Smooth muscle cell (in vitro differentiated cells): ENCODE measurements around the gene MAN1A1. TPM values are rescaled to one million over a fixed set of nuclear protein-coding genes. Genes with fewer than 3 reads are reported as not detected.

Source experiments
- DNase-seq: peaks from one replicate; lab custom pipeline; 2025; ENCODE audit not compliant: unreplicated experiment; lab: John Stamatoyannopoulos, UW
- H2AFZ ChIP-seq: fragments of 200-600 bp; sonication (generic); 2 replicates; pipeline ENCODE4 v1.6.0; 2016; ENCODE audit warnings: antibody characterized with exemption, low read depth, mild to moderate bottlenecking
- H3F3A ChIP-seq: fragments of 200-600 bp; sonication (generic); 2 replicates; pipeline ENCODE4 v1.6.0; 2017; ENCODE audit warnings: antibody characterized with exemption, low read depth
- H3K27ac ChIP-seq: fragments of 200-600 bp; sonication (generic); 2 replicates; pipeline ENCODE4 v1.5.1; 2016; ENCODE audit warnings: low read depth, mild to moderate bottlenecking
- H3K27me3 ChIP-seq: fragments of 200-600 bp; sonication (generic); 2 replicates; pipeline ENCODE4 v1.6.1; 2016; ENCODE audit warnings: low read depth, mild to moderate bottlenecking
- H3K36me3 ChIP-seq: fragments of 200-600 bp; sonication (generic); 2 replicates; pipeline ENCODE4 v1.5.1; 2016; ENCODE audit warnings: low read depth
- H3K4me1 ChIP-seq: fragments of 200-600 bp; sonication (generic); 2 replicates; pipeline ENCODE4 v1.5.1; 2016; ENCODE audit warnings: low read depth
- H3K4me2 ChIP-seq: fragments of 200-600 bp; sonication (generic); 2 replicates; pipeline ENCODE4 v1.6.0; 2016; ENCODE audit warnings: mild to moderate bottlenecking
- H3K4me3 ChIP-seq: fragments of 200-600 bp; sonication (generic); 2 replicates; pipeline ENCODE4 v1.5.1; 2016; ENCODE audit warnings: mild to moderate bottlenecking
- H3K79me2 ChIP-seq: fragments of 200-600 bp; sonication (generic); 2 replicates; pipeline ENCODE4 v1.6.0; 2016; ENCODE audit warnings: low read depth, mild to moderate bottlenecking
- H3K9ac ChIP-seq: fragments of 200-600 bp; sonication (generic); 2 replicates; pipeline ENCODE4 v1.6.0; 2016; ENCODE audit warnings: low read depth
- H3K9me3 ChIP-seq: fragments of 200-600 bp; sonication (generic); replicated peaks from 2 replicates; pipeline ENCODE4 v1.5.1; 2016; ENCODE audit warnings: low read depth
- H4K20me1 ChIP-seq: fragments of 200-600 bp; sonication (generic); 2 replicates; pipeline ENCODE4 v1.6.0; 2016; ENCODE audit warnings: low read depth
- CTCF ChIP-seq: fragments of 200-600 bp; sonication (generic); IDR thresholded peaks from 2 replicates; pipeline ENCODE4 v1.5.1; 2017; ENCODE audit warnings: borderline replicate concordance, mild to moderate bottlenecking, antibody characterized with exemption; ENCODE audit not compliant: insufficient read depth, poor library complexity, severe bottlenecking
- WGBS: methylation state at CpG from one replicate; pipeline ENCODE4 v1.1.7; 2016; ENCODE audit warnings: low lambda C conversion rate; 5-methylcytosine and 5-hydroxymethylcytosine counted together
- polyA plus RNA-seq: library from polyadenylated mRNA; unstranded; fragments of >200 nt; fragmentation: Nextera tagmentation; extraction: Ambion mirVana; gene quantifications from 2 replicates; pipeline ENCODE4 v1.2.1, GENCODE V29; 2016
- total RNA-seq: library from RNA; depleted of rRNA; stranded (reverse); fragments of >200 nt; gene quantifications from 2 replicates; pipeline ENCODE4 v1.2.3, GENCODE V29; 2014

MAN1A1 gene
- total and polyA plus RNA-seq, 2 experiments from 2014 or later: 57.1 to 127 TPM

GRCh38 chr6:119148825-119149525 is 200.6 kb downstream of the MAN1A1 start:
- whole genome bisulfite sequencing: 66% methylated on average over 9 of the region's 9 CpGs
- TF ChIP-seq CTCF: no peak
- Histone ChIP-seq H3K4me1 (no peaks in the 10 kb centered on the region), H4K20me1 (no peaks in the 10 kb centered on the region), H3K4me2 (peak overlapping the region; percentile 22), H3K27ac (peak overlapping the region; percentile 94), H3K36me3 (no peaks in the 10 kb centered on the region), H3K27me3 (no peaks in the 10 kb centered on the region), H3F3A (peaks cover 10% of the 10 kb centered on the region), H3K79me2 (no peaks in the 10 kb centered on the region), H2AFZ (no peak overlapping the region), H3K4me3 (no peak overlapping the region), H3K9ac (peak overlapping the region; percentile 82), H3K9me3 (no peaks in the 10 kb centered on the region)
- DNase-seq: no peak

- peak overlapping the region; percentile 94 for H3K27ac ChIP-seq
- DNase-seq: no peak
- no peaks in the 10 kb centered on the region for H3K79me2 ChIP-seq
- H4K20me1 ChIP-seq: no peaks in the 10 kb centered on the region
- H3K4me3 ChIP-seq: no peak overlapping the region
- peak overlapping the region; percentile 53 for H3K4me2 ChIP-seq
- H3K9me3 ChIP-seq: no peaks in the 10 kb centered on the region
- TF ChIP-seq CTCF: peak; percentile 69
- peak overlapping the region; percentile 82 for H3K9ac ChIP-seq
- H3K4me1 ChIP-seq: no peaks in the 10 kb centered on the region
- H3F3A ChIP-seq: peaks cover 10% of the 10 kb centered on the region
- no peaks in the 10 kb centered on the region for H3K36me3 ChIP-seq
- H2AFZ ChIP-seq: no peak overlapping the region
- 50% methylated on average over 5 of the region's 5 CpGs for WGBS
- no peaks in the 10 kb centered on the region for H3K27me3 ChIP-seq
These were observed 201.3 kb downstream of the MAN1A1 start for GRCh38 chr6:119148098-119148824.

- Histone ChIP-seq H3K4me2 (peak overlapping the region; percentile 53), H3K4me1 (no peaks in the 10 kb centered on the region), H3K36me3 (no peaks in the 10 kb centered on the region), H3K79me2 (no peaks in the 10 kb centered on the region), H3K27ac (peak overlapping the region; percentile 94), H2AFZ (no peak overlapping the region), H3K9me3 (no peaks in the 10 kb centered on the region), H3F3A (peaks cover 10% of the 10 kb centered on the region), H4K20me1 (no peaks in the 10 kb centered on the region), H3K27me3 (no peaks in the 10 kb centered on the region), H3K4me3 (no peak overlapping the region), H3K9ac (peak overlapping the region; percentile 61)
- no peak for TF ChIP-seq CTCF
- 14% methylated on average over 6 of the region's 6 CpGs for WGBS
- peak; percentile 44 for DNase-seq
These were observed 202.2 kb downstream of the MAN1A1 start for GRCh38 chr6:119147101-119148053.
